Mononuclear cell (primary cell): ENCODE results near the gene CAMK1D. TPM values are rescaled to one million over a fixed set of nuclear protein-coding genes. Genes with fewer than 3 reads are reported as not detected.

ENCODE experiments used
- H3K27me3 ChIP-seq: 2 replicates; pipeline ENCODE4 v1.6.0; 2011; ENCODE audit warnings: low read length, control low read depth; ENCODE audit not compliant: insufficient read depth
- H3K4me1 ChIP-seq: 2 replicates; pipeline ENCODE4 v1.5.1; 2011; ENCODE audit warnings: mild to moderate bottlenecking, low read length, control low read depth; ENCODE audit not compliant: insufficient read depth
- H3K4me3 ChIP-seq: 2 replicates; pipeline ENCODE4 v1.5.1; 2011; ENCODE audit warnings: mild to moderate bottlenecking, low read length, moderate library complexity
- H3K9me3 ChIP-seq: 2 replicates; pipeline ENCODE4 v1.5.1; 2011; ENCODE audit warnings: low read depth, mild to moderate bottlenecking, control low read depth, low read length
- total RNA-seq: library from RNA; depleted of rRNA; stranded (reverse); fragments of >200 nt; gene quantifications from one replicate; pipeline ENCODE4 v1.2.3, GENCODE V29; 2012

CAMK1D gene
- total RNA-seq, 1 donor: 11.0 TPM

DNA sequence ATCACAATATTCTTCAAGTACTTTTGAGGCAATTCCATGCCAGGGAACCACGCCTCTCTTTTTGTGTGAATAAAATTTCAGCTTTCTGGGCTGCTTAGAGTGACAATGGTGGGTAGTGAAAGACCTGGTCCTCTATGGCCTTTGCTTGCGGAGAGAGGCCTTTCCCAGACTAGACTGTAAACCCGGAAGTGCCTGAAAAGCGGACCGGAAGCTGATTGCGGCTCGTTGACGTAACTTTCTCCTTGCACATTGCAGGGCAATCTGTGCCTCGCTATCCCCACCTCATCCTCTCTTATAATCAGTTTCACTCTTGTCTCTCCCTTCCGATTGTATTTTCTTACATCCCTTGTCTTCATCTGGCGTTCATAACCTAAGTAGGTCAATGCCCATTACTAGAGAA lies 310.4 kb downstream of the CAMK1D start:
- Histone ChIP-seq H3K4me3 (no peak overlapping the region), H3K27me3 (no peaks in the 10 kb centered on the region), H3K4me1 (no peaks in the 10 kb centered on the region), H3K9me3 (no peaks in the 10 kb centered on the region)

DNA sequence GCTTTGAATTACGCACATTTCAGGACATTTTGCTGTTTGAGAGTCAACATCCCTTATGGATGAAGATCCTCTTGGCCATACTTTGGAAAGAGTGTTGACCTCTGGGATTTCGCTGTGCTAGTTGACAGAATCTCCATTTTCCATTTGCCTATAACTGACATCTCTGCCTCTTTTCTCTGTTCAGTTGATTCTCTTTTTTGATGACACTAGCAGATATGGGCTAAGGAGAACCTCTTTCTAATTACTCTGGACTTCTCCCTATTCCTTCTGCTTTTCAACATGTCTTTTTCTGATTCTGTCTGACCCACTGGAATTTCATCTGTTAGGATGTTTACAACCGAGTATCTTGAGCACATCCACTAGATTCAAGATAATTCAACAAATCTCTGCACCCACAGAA lies 311.5 kb downstream of the CAMK1D start:
- Histone ChIP-seq H3K4me3 (no peak overlapping the region), H3K4me1 (no peaks in the 10 kb centered on the region), H3K9me3 (no peaks in the 10 kb centered on the region), H3K27me3 (no peaks in the 10 kb centered on the region)

DNA sequence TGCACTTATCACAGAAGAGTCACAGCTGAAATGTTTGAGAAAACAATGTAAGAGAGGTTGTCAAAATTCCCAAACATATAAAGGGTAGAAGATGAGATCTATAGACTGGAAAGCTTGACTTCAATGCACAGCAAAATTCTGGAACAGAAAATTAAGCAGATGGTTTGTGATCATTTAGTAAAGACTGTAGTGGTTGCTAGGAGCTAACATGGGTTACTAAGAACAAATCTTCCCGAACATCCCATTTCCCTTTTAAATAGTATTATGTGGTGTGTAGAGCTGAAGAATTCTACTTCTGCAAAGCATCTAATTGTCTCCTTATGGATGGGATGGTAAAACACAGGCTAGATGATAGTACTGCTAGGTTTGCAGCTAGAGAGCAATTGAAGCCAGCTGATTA lies 312.3 kb downstream of the CAMK1D start:
- no peaks in the 10 kb centered on the region for H3K9me3 ChIP-seq
- H3K4me1 ChIP-seq: no peaks in the 10 kb centered on the region
- H3K27me3 ChIP-seq: no peaks in the 10 kb centered on the region
- no peak overlapping the region for H3K4me3 ChIP-seq

DNA sequence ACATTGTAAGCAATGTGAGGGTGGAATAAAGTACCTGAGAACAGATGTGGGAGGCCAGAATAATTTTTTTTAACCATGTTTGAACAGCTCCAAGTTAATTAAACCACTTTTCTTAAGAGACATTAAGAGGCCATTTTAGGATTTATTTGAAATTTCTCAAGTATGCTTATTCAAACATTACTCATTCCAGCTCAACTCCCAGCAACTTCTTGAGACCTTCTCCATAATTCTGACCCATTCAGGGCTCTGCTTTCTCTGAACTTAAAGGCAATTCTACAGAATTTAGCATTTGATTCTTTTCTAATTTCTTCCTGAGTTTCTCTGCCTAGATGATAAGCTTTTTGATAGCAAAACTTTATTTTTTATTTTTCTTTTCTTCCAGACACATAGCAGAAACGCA lies 314.5 kb downstream of the CAMK1D start:
- no peaks in the 10 kb centered on the region for H3K4me1 ChIP-seq
- H3K4me3 ChIP-seq: no peak overlapping the region
- no peaks in the 10 kb centered on the region for H3K27me3 ChIP-seq
- no peaks in the 10 kb centered on the region for H3K9me3 ChIP-seq

DNA sequence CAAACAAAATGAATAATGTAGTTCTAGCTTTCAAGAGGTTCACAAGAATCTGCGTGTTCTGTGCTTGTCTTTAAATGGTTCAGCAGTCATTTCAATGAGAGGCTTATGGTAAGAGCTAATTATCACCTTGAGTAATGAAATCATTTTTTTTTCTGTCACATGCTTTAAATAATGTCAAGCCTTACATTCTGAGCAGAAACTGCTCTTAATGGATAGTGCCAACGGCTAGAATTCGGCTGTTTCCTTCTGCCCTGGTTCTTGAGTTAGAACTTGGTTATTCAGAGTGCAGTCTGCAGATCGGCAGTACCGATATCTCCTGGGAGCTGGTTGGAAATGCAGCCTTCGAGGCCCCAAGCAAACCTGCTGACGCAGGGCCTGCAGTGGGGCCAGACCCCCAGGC lies 316.2 kb downstream of the CAMK1D start:
- H3K4me3 ChIP-seq: no peak overlapping the region
- no peaks in the 10 kb centered on the region for H3K4me1 ChIP-seq
- no peaks in the 10 kb centered on the region for H3K27me3 ChIP-seq
- H3K9me3 ChIP-seq: no peaks in the 10 kb centered on the region

DNA sequence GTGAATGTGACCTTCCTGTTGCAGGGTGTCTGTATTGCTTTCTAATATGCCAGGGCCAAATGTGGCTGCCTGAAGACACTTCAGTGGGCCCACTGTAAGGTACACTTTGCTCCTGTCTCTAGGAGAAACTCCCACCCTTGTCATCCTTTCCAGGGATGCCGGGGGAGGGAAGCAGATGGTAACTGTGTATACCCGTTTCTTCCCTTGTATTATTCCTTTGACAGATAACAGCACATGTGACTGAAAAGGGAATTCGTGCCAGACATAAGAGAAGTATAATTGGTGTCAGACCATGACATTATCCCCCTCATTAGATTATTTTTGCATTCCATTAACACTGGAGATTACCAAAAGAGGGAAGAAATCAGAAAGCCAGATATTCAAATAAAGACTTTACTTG lies 317.7 kb downstream of the CAMK1D start:
- Histone ChIP-seq H3K4me3 (no peak overlapping the region), H3K9me3 (no peaks in the 10 kb centered on the region), H3K4me1 (no peaks in the 10 kb centered on the region), H3K27me3 (no peaks in the 10 kb centered on the region)

DNA sequence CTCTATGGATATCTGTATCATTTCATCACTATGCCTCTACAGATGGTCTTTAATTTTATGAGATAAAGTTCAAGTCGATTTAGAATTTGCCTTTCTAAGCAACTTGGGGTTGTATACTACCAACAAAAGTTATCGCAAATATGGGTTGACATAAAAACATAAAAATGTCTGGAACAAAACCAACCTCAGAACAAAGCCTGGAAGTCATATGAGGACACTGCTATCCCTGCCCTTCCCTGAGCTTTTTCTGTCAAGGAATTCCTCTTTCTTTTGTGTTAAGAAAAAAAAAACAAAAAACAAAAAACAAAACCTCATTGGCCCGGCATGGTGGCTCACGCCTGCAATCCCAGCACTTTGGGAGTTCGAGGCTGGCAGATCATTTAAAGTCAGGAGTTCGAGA lies 319.3 kb downstream of the CAMK1D start:
- H3K9me3 ChIP-seq: no peaks in the 10 kb centered on the region
- no peak overlapping the region for H3K4me3 ChIP-seq
- H3K4me1 ChIP-seq: no peaks in the 10 kb centered on the region
- no peaks in the 10 kb centered on the region for H3K27me3 ChIP-seq

DNA sequence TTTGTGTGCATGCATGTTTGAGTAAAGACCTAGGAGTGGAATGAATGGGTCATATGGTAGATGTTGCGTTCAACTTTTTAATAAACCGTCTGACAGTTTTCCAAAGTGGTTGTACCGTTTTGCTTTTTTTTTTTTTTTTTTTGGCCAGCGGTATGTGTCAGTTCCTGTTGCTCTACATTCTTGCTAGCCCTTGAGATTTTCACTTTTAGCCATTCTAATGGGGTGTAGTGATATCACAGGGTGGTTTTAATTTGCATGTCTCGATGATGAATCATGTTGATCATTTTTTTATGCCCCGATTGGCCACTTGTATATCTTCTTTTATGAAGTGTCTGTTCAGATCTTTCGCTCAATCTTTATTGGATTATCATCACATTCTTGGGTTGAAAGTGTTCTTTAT lies 320.7 kb downstream of the CAMK1D start:
- no peaks in the 10 kb centered on the region for H3K4me1 ChIP-seq
- no peak overlapping the region for H3K4me3 ChIP-seq
- no peaks in the 10 kb centered on the region for H3K9me3 ChIP-seq
- H3K27me3 ChIP-seq: no peaks in the 10 kb centered on the region

DNA sequence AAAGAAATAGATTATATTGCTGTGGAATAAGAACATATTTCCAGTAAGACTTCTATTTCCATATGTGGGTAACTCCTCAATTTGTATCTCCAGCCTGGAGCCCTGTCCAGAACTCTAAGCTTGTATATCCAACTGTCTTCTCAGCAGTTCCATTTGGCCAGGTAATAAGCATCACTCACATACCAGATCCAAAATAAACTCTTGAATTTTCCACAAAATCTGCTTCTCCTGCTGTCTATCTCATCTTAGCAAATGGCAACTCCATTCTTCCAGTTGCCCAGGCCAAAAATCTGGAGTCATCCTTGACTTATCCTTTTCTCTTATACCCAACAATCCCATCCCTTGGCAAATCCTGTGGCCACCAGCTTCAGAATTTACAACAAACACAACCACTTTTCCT lies 325.8 kb downstream of the CAMK1D start:
- Histone ChIP-seq H3K9me3 (no peaks in the 10 kb centered on the region), H3K27me3 (no peaks in the 10 kb centered on the region), H3K4me1 (no peaks in the 10 kb centered on the region), H3K4me3 (no peak overlapping the region)

DNA sequence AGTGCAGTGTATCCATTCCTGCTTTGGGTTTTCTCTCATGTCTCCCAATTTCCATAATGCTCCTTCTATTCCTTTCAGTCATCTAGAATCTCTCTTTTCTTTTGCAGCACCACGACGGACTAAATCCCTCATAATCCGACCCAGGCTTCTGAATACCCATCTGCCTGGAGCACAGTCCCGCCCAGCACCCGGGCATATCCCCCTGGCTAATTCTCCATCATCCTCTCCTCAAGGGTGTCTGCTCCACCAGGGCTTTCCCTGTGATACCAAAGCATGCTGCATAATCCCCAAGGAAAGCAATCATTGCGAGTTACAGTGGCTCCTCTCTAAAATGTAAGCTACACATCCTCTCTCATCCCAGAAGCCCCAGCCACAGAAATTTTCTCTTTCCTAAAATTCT lies 330.3 kb downstream of the CAMK1D start:
- Histone ChIP-seq H3K4me1 (no peaks in the 10 kb centered on the region), H3K9me3 (no peaks in the 10 kb centered on the region), H3K4me3 (no peak overlapping the region)

DNA sequence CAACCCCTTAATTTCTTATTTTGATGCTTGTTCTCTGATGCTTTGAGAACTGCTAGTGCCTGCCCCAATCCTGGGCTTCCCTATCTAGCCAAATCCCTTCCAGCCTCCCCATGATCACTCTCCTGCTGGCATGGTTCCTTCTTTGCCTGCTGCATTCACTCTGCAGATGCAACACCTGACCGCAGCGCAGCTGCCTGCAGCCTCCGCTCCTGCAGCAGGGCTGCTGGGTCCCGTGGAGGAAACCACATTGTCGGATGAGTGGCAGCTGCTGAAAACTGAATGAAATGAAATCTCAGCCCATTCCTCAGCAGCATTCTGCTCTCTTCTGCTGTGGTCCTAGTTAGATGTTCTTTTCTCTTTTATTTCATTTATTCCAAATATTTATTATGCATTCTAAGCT lies 331.9 kb downstream of the CAMK1D start:
- no peaks in the 10 kb centered on the region for H3K4me1 ChIP-seq
- no peaks in the 10 kb centered on the region for H3K27me3 ChIP-seq
- no peaks in the 10 kb centered on the region for H3K9me3 ChIP-seq
- no peak overlapping the region for H3K4me3 ChIP-seq

More for the DNA sequence above, 330.3 kb downstream of the CAMK1D start:
- H3K27me3 ChIP-seq: no peaks in the 10 kb centered on the region

DNA sequence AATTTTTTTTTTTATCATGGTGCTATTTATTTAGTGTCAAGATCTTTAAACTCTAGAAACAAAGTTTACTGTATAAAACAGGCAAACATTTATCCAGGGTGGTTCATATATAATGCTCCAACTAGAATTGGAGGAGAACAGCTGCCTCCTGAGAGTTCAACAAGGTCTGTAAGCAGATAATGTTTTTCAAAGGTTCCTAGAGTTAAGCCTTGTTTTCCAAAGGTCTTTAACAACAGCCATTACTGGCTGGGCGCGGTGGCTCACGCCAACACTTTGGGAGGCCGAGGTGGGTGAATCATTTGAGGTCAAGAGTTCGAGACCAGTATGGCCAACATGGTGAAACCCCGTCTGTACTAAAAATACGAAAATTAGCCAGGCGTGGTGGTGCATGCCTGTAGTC lies 335.4 kb downstream of the CAMK1D start:
- H3K4me1 ChIP-seq: no peaks in the 10 kb centered on the region
- H3K9me3 ChIP-seq: no peaks in the 10 kb centered on the region
- H3K27me3 ChIP-seq: no peaks in the 10 kb centered on the region

DNA sequence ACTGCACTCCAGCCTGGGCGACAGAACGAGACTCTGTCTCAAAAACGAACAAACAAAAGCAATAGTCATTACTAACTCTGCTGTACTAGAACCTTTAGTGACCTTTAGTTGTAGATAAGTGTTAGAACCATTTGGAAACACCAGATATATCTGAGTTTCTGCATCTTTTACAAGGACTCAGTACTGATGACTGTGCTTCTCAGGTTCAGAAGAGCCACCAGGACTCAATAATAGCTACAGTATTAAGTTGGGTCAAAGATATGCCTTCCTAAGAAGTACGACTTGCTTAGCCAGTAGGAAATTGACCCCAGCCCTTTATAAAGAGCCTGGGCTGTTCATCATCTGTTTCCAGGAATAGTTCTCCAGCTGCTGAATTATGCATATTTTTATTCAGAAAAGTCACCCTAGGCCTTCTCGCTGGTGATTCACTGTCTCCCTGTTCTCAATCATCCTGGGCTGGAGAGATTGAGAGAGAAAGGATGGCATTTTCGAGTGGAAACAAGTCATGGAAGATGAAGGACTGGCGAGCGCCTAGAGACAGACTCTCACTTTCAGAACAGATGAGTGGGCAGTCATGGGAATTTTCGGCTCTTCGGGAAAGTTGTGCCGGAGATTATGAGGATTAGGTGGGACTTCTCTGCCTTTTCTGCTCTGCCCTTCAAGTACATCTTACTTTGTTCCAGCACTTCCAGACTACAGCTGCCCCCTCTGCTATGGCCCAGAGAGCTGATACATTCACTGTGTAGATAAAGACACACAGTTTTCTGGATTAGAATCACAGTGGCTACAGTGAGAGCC lies 336.1 kb downstream of the CAMK1D start:
- Histone ChIP-seq H3K4me3 (no peak overlapping the region), H3K9me3 (no peaks in the 10 kb centered on the region)

More for the DNA sequence above, 335.4 kb downstream of the CAMK1D start:
- no peak overlapping the region for H3K4me3 ChIP-seq

DNA sequence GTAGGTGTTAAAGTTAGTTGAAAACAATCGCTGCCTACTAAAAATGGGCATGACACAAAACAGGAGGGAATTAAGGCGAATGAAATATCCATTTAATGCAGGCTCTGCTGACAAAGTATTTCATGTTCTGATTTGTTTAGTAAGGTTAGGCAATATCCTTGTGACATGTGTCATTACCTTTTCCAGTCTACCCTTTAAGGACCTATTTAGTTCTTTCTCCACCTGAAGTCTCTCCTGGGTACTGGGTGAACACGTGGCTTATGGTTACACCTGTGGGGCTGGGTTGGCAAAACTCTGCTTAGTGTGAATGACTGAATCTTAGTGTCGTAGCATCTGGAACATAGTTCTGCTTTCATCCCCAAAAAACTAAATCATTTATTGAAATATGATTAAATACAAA lies 338.6 kb downstream of the CAMK1D start:
- Histone ChIP-seq H3K9me3 (no peaks in the 10 kb centered on the region), H3K4me3 (no peak overlapping the region), H3K4me1 (no peaks in the 10 kb centered on the region), H3K27me3 (no peaks in the 10 kb centered on the region)

More for the DNA sequence above, 336.1 kb downstream of the CAMK1D start:
- Histone ChIP-seq H3K27me3 (no peaks in the 10 kb centered on the region), H3K4me1 (no peaks in the 10 kb centered on the region)

DNA sequence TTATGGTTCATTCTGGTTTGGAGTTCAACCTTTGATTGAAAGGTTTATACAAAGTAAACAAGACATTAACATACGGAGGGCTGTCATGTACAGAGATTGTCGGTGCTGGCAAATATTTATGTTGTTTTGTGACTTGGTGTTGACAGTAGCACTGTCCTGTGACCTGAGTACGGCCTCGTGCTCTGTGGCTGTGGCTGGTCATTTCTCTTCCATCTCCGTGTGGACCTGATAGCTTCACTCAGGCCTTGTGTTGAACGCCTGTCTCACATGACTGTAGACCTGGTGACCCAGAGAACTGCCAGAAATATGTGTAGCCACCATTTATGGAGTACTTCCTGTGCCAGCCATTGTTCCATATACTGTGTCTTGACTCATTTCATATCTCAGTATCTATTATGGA lies 340.5 kb downstream of the CAMK1D start:
- Histone ChIP-seq H3K9me3 (no peaks in the 10 kb centered on the region), H3K4me3 (no peak overlapping the region), H3K4me1 (no peaks in the 10 kb centered on the region), H3K27me3 (no peaks in the 10 kb centered on the region)

DNA sequence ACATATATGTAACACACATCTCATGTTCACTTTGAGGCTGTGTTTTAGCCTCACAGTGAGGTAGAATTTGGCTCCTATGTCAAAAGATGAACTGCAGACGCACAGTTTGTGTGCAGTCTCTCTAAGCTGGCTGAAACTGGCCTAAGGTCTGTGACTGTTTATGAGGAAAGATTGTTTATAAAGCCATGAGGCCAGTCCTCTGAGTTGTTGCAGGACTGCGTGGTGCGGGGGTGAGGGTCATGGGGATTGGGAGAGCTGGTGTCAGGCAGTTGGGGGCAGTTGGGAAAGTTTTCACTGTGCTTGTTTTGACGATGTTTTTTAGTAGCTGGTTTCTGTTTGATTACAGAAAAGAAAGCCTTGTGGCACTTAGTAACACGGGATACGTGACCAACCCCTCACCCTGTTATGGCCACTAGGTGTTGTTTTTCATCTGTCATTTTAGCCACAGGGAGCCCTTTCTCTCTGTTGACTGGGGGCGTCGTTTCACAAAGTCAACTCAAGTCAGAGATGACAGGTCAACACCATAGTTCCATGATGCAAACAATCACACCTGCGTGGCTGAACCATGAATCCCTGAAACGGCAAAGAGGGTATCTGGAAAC lies 341.3 kb downstream of the CAMK1D start:
- H3K4me3 ChIP-seq: no peak overlapping the region
- H3K27me3 ChIP-seq: no peaks in the 10 kb centered on the region
- no peaks in the 10 kb centered on the region for H3K4me1 ChIP-seq
- H3K9me3 ChIP-seq: no peaks in the 10 kb centered on the region
